RWPE1 (cell line): ENCODE results near the gene AVP.
"Not testable (repeated sequence)": the region's sequence is repeated elsewhere in the genome, so short reads cannot be mapped to it uniquely, and the experiment has no call there.

ENCODE experiments used
- CTCF ChIA-PET: fragments of 350-600 bp; sonication (Branson Sonifier 250); formaldehyde crosslinking; extraction: SDS; loops from one replicate; lab custom pipeline; 2021; lab: Yijun Ruan, JAX
- POLR2A ChIA-PET: fragments of 400-600 bp; formaldehyde crosslinking; extraction: SDS; loops from one replicate; lab custom pipeline; 2020; ENCODE audit warnings: antibody characterized with exemption; ENCODE audit not compliant: low non-redundant PET; lab: Yijun Ruan, JAX
- DNase-seq: peaks from one replicate; pipeline ENCODE4 v3.0.0; 2012; ENCODE audit warnings: low spot score
- H3K27ac ChIP-seq: fragments of 450-650 bp; 2 replicates; pipeline ENCODE4 v1.5.1; 2017
- TF ChIP-seq, protein P1 (sequence below): fragments of 450-650 bp; conservative IDR thresholded peaks from 2 replicates; pipeline ENCODE4 v1.5.1; 2017; ENCODE audit warnings: low read depth, mild to moderate bottlenecking

AVP gene

GRCh38 chr20:3119044-3119443 lies 34.5 kb upstream of the AVP start:
- CTCF ChIA-PET = interaction anchor here (0.6 to 1.1 kb wide), 3 partner anchors 9 to 66 kb away, joined by 3 to 5 read pairs (median 3); no protein-coding TSS in a partner anchor
- no peak for DNase-seq
- POLR2A ChIA-PET = no interaction called here
- peak overlapping the region; percentile 46 for H3K27ac ChIP-seq
- TF ChIP-seq, protein P1, sequence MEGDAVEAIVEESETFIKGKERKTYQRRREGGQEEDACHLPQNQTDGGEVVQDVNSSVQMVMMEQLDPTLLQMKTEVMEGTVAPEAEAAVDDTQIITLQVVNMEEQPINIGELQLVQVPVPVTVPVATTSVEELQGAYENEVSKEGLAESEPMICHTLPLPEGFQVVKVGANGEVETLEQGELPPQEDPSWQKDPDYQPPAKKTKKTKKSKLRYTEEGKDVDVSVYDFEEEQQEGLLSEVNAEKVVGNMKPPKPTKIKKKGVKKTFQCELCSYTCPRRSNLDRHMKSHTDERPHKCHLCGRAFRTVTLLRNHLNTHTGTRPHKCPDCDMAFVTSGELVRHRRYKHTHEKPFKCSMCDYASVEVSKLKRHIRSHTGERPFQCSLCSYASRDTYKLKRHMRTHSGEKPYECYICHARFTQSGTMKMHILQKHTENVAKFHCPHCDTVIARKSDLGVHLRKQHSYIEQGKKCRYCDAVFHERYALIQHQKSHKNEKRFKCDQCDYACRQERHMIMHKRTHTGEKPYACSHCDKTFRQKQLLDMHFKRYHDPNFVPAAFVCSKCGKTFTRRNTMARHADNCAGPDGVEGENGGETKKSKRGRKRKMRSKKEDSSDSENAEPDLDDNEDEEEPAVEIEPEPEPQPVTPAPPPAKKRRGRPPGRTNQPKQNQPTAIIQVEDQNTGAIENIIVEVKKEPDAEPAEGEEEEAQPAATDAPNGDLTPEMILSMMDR = no peak

DNA sequence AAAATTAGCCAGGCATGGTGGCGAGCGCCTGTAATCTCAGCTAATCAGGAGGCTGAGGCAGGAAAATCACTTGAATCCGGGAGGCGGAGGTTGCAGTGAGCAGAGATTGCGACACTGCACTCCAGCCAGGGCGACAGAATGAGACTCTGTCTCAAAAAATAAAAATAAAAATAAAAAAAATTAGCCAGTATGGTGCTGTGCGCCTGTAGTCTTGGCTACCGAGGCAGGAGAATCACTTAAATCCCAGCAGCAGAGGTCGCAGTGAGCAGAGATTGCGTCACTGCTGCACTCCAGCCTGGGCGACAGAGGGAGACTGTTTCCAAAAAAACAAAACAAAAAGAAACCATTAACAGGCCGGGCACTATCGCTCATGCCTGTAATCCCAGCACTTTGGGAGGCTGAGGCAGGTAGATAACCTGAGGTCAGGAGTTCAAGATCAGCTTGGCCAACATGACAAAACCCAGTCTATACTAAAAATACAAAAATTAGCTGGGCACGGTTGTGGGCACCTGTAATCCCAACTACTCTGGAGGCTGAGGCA lies 33.4 kb upstream of the AVP start:
- DNase-seq, POLR2A ChIA-PET: not testable (repeated sequence)
- CTCF ChIA-PET = interaction anchor here (0.6 to 1.4 kb wide), 6 partner anchors 28 to 212 kb away, joined by 3 to 6 read pairs (median 4); no protein-coding TSS in a partner anchor
- H3K27ac ChIP-seq = peak overlapping the region; percentile 46

DNA sequence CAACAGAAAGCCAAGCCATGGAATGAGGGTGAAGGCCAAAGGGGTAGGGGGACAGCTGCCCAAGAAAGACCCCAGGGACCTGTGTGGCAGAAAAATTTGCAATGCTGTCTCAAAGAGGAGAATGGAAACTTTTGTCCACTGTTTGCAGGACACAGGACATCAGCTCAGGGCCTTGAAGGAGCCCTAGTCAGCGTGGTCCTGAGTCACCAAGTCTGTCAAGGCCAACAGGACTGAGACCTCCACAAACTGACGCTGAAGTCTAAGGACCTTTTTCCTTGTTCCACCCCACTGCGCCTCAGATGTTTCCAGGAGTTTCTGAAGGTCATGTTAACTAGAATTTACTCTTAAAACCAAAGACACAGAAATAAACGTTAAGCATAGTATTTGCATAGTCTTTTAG lies 31.8 kb upstream of the AVP start:
- POLR2A ChIA-PET = no interaction called here
- no peak for DNase-seq
- CTCF ChIA-PET = interaction anchor here (0.8 to 1.4 kb wide), 2 partner anchors 14 to 62 kb away, joined by 3 to 6 read pairs; no protein-coding TSS in a partner anchor
- TF ChIP-seq, protein P1 = no peak
- H3K27ac ChIP-seq = no peak overlapping the region

DNA sequence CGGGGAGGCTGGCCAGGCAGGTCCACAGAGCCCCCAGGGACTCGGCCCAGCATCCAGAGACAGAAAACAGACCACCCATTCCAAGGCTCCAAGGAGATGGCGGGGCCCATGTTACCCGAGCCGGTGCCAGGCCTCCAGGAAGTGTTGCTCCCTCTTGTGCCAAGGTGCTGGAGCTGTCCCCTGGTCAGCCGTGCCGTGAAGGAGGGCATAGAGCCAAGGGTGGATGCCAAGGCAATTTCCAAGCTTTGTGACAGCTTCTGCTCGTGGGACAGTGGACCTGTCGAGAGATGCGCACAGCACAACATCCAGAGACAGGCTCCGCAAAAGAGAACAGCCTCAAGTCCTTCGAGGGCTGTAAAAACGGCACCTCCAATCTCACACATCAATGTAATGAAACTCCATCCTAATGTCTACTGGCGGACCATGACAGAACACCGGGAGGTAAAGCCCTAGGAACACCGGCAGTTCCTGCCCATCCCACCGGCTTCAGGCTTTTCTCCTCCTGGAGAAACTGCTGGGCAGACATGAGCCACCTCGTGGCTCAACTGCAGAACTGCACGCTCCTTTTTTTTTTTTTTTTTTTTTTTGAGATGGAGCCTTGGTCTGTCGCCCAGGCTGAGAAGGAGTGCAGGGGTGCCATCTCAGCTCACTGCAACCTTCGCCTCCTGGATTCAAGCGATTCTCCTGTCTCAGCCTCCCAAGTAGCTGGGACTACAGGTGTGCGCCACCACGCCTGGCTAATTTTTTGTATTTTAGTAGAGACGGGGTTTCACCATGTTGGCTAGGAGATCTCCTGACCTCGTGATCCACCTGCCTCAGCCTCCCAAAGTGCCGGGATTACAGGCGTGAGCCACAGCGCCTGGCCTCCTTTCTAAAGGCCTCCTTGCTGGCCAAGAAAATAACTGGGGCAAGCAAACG lies 30.9 kb upstream of the AVP start:
- TF ChIP-seq, protein P1 = peak; percentile 95
- DNase-seq = peak; percentile 88

GRCh38 chr20:3111995-3112394 lies 27.5 kb upstream of the AVP start:
- CTCF ChIA-PET = interaction anchor here (4.2 kb wide), 1 partner anchor 58 kb away, joined by 20 read pairs; no protein-coding TSS in a partner anchor
- H3K27ac ChIP-seq = no peak overlapping the region
- POLR2A ChIA-PET = no interaction called here
- TF ChIP-seq, protein P1 = no peak
- no peak for DNase-seq

More for the DNA sequence above, 30.9 kb upstream of the AVP start:
- POLR2A ChIA-PET = no interaction called here
- H3K27ac ChIP-seq = peak overlapping the region; percentile 2; the same call in 1 of the 2 replicates
- CTCF ChIA-PET = interaction anchor here (0.5 to 4.2 kb wide), 6 partner anchors 13 to 1871 kb away, joined by 3 to 20 read pairs (median 3); no protein-coding TSS in a partner anchor

DNA sequence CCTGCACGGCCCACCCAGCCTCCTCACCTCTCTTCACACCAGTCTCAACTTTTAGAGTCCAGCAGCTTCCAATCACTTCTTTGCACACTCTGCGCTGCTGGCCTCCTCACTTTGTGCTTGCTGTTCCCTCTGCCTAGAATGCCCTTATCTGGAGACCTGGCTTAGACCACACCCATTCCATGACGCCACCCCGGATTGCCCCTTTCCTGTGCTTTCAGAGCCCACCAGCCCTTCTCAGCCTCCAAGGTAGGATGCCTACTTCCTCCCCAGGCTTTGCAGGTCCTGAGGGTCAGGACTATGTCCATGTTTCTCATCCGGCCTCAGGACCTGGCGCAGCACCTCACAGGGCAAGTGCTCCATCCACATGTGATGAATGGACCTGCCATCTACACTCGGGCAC lies 27.0 kb upstream of the AVP start:
- POLR2A ChIA-PET = no interaction called here
- TF ChIP-seq, protein P1 = no peak
- DNase-seq = no peak
- CTCF ChIA-PET = interaction anchor here (0.7 kb wide), 1 partner anchor 146 kb away, joined by 5 read pairs; no protein-coding TSS in a partner anchor
- H3K27ac ChIP-seq = no peak overlapping the region
